Neural cell (in vitro differentiated cells): Measurements from ENCODE around the gene MLIP. TPM values are rescaled to one million over a fixed set of nuclear protein-coding genes. Genes with fewer than 3 reads are reported as not detected.
A peak's percentile ranks its signal among the peaks of the same experiment; 100 is the strongest.

Experiments used
- H2AFZ ChIP-seq: fragments of 200-600, 300-800 bp; sonication (generic), shearing (Covaris generic); 2 replicates; pipeline ENCODE4 v1.6.0; 2014; ENCODE audit warnings: low read depth, mild to moderate bottlenecking, antibody characterized with exemption, low read length, moderate library complexity
- H3F3A ChIP-seq: fragments of 200-600 bp; shearing (Covaris generic); 2 replicates; pipeline ENCODE4 v1.6.1; 2016; ENCODE audit warnings: mild to moderate bottlenecking, moderate library complexity, mixed read lengths, antibody characterized with exemption, low read length; ENCODE audit not compliant: insufficient read depth, poor library complexity, severe bottlenecking
- H3K27ac ChIP-seq: fragments of 200-600, 300-800 bp; sonication (generic), shearing (Covaris generic); 2 replicates; pipeline ENCODE4 v1.5.1; 2014; ENCODE audit warnings: mild to moderate bottlenecking, low read length, moderate library complexity
- H3K27me3 ChIP-seq: fragments of 300-800, 200-600 bp; sonication (generic), shearing (Covaris generic); 2 replicates; pipeline ENCODE4 v1.6.0; 2014; ENCODE audit warnings: mild to moderate bottlenecking, low read depth, low read length, moderate library complexity; ENCODE audit not compliant: insufficient read depth
- H3K36me3 ChIP-seq: fragments of 300-800, 200-600 bp; sonication (generic), shearing (Covaris generic); 2 replicates; pipeline ENCODE4 v1.5.1; 2014; ENCODE audit warnings: mild to moderate bottlenecking, antibody characterized with exemption, low read length, moderate library complexity; ENCODE audit not compliant: insufficient read depth
- H3K4me2 ChIP-seq: fragments of 300-800, 200-600 bp; sonication (generic), shearing (Covaris generic); 2 replicates; pipeline ENCODE4 v1.6.0; 2014; ENCODE audit warnings: mild to moderate bottlenecking, low read length
- H3K4me3 ChIP-seq: fragments of 300-800, 200-600 bp; sonication (generic), shearing (Covaris generic); 2 replicates; pipeline ENCODE4 v1.5.1; 2014; ENCODE audit warnings: mild to moderate bottlenecking, low read length, moderate library complexity
- H3K79me2 ChIP-seq: fragments of 200-600 bp; shearing (Covaris generic); replicated peaks from 2 replicates; pipeline ENCODE4 v1.6.0; 2014; ENCODE audit warnings: mild to moderate bottlenecking, low read length, moderate library complexity; ENCODE audit not compliant: insufficient read depth
- H3K9ac ChIP-seq: fragments of 300-800, 200-600 bp; sonication (generic), shearing (Covaris generic); 2 replicates; pipeline ENCODE4 v1.6.1; 2016; ENCODE audit warnings: mild to moderate bottlenecking, low read length, mixed read lengths
- H3K9me2 ChIP-seq: fragments of 200-600 bp; shearing (Covaris generic); 2 replicates; pipeline ENCODE4 v1.6.1; 2016; ENCODE audit warnings: mild to moderate bottlenecking, low read length, mixed read lengths; ENCODE audit not compliant: insufficient read depth
- H3K9me3 ChIP-seq: fragments of 200-600, 300-800 bp; sonication (generic), shearing (Covaris generic); 2 replicates; pipeline ENCODE4 v1.6.1; 2016; ENCODE audit warnings: mild to moderate bottlenecking, mixed run types, low read length, moderate library complexity, mixed read lengths
- H4K20me1 ChIP-seq: fragments of 200-600 bp; shearing (Covaris generic); 2 replicates; pipeline ENCODE4 v1.6.1; 2016; ENCODE audit warnings: mild to moderate bottlenecking, mixed run types; ENCODE audit not compliant: insufficient read depth
- CTCF ChIP-seq: fragments of 450-650 bp; IDR thresholded peaks from 2 replicates; pipeline ENCODE4 v1.5.1; 2014; ENCODE audit warnings: antibody characterized with exemption, mild to moderate bottlenecking, moderate library complexity; ENCODE audit not compliant: poor library complexity, severe bottlenecking
- EP300 ChIP-seq: fragments of 450-650 bp; conservative IDR thresholded peaks from 2 replicates; pipeline ENCODE4 v1.6.1; 2014; ENCODE audit warnings: antibody characterized with exemption, mild to moderate bottlenecking, moderate library complexity; ENCODE audit not compliant: poor library complexity, severe bottlenecking
- EZH2 ChIP-seq: fragments of 200-600, 300-800 bp; shearing (Covaris generic), sonication (generic); IDR thresholded peaks from 2 replicates; pipeline ENCODE4 v1.6.1; 2014; ENCODE audit warnings: antibody characterized with exemption, low read length, borderline replicate concordance, mild to moderate bottlenecking; ENCODE audit not compliant: insufficient read depth, poor library complexity, severe bottlenecking
- MXI1 ChIP-seq: fragments of 450-650 bp; conservative IDR thresholded peaks from 2 replicates; pipeline ENCODE4 v1.6.1; 2014; ENCODE audit warnings: antibody characterized with exemption, mild to moderate bottlenecking; ENCODE audit not compliant: poor library complexity, severe bottlenecking
- POLR2AphosphoS5 ChIP-seq: IDR thresholded peaks from 2 replicates; pipeline ENCODE4 v1.6.1; 2012
- RAD21 ChIP-seq: fragments of 450-650 bp; conservative IDR thresholded peaks from 2 replicates; pipeline ENCODE4 v1.6.1; 2014; ENCODE audit warnings: antibody characterized with exemption, mild to moderate bottlenecking, moderate library complexity
- REST ChIP-seq: IDR thresholded peaks from 2 replicates; pipeline ENCODE4 v1.6.1; 2012; ENCODE audit warnings: borderline replicate concordance
- SMC3 ChIP-seq: fragments of 450-650 bp; conservative IDR thresholded peaks from 2 replicates; pipeline ENCODE4 v1.6.1; 2014; ENCODE audit warnings: antibody characterized with exemption, mild to moderate bottlenecking, moderate library complexity; ENCODE audit not compliant: poor library complexity
- TAF1 ChIP-seq: IDR thresholded peaks from 2 replicates; pipeline ENCODE4 v1.6.1; 2012; ENCODE audit warnings: low read depth
- polyA plus RNA-seq: library from polyadenylated mRNA; depleted of rRNA; stranded (reverse); fragments of >200 nt; gene quantifications from 2 replicates; pipeline ENCODE4 v1.2.3, GENCODE V29; 2014

MLIP gene
- polyA plus RNA-seq, 1 donor from 2014 or later, result not detected

GRCh38 chr6:54194067-54194466 lies 82.8 kb downstream of the MLIP start:
- TF ChIP-seq EP300, result no peak
- Histone ChIP-seq H3K27ac (peak overlapping the region; percentile 63), H3K9ac (no peak overlapping the region), H3K79me2 (no peaks in the 10 kb centered on the region), H3K9me3 (no peaks in the 10 kb centered on the region), H4K20me1 (no peaks in the 10 kb centered on the region), H3F3A (no peaks in the 10 kb centered on the region), H3K9me2 (no peaks in the 10 kb centered on the region), H3K27me3 (no peaks in the 10 kb centered on the region), H3K4me2 (no peak overlapping the region), H3K4me3 (no peak overlapping the region), H2AFZ (no peak overlapping the region), H3K36me3 (no peaks in the 10 kb centered on the region)

DNA sequence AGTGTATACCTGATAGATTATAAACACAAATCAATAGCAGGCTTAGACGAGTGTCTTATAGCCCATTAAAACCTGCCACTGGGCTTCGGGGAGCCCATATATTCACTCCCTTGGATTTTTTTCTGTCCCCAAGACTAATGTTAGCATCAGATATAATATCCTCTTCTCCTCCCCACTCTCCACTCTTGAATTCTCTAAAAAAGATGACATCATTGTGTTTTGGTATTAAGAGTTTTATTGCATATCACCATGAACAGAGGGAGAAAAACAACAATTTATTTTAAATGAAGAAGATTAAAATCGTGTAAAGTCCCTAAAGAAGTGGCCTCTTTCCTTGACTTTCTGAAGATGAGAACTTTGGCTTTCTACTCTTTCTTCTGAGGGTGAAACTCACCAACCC lies 84.4 kb downstream of the MLIP start:
- no peaks in the 10 kb centered on the region for H3K9me2 ChIP-seq
- H3K9ac ChIP-seq, result no peak overlapping the region
- no peaks in the 10 kb centered on the region for H3K79me2 ChIP-seq
- no peaks in the 10 kb centered on the region for H4K20me1 ChIP-seq
- H3F3A ChIP-seq, result no peaks in the 10 kb centered on the region
- TF ChIP-seq CTCF, result no peak
- TF ChIP-seq MXI1, result no peak
- no peak for TF ChIP-seq TAF1
- TF ChIP-seq EP300, result no peak
- TF ChIP-seq RAD21, result no peak
- no peak for TF ChIP-seq REST
- TF ChIP-seq SMC3, result no peak
- TF ChIP-seq POLR2AphosphoS5, result no peak
- TF ChIP-seq EZH2, result no peak
- H3K9me3 ChIP-seq, result no peaks in the 10 kb centered on the region
- no peak overlapping the region for H3K4me2 ChIP-seq
- H3K4me3 ChIP-seq, result no peak overlapping the region
- H3K27me3 ChIP-seq, result no peaks in the 10 kb centered on the region
- H3K36me3 ChIP-seq, result no peaks in the 10 kb centered on the region
- no peak overlapping the region for H3K27ac ChIP-seq
- no peak overlapping the region for H2AFZ ChIP-seq

DNA sequence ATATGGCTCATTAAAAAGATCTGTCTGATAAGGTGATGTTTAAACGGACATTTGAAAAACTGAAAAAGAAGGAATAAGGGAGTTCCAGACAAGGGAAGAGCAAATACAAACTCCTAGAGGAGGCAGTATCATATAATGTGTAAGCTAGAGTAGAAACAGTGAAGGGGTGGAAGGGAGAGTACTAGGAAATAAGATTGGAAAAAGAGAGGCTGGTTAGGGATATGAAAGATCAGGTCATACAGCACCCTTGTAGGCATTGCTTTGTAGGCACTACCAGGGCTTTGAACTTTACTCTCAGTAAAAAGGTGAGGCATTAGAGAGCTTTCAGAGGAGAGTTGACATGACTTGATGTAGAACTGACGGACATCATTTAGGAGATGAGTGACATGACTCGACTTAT lies 85.7 kb downstream of the MLIP start:
- H3F3A ChIP-seq, result no peaks in the 10 kb centered on the region
- H3K4me2 ChIP-seq, result no peak overlapping the region
- no peaks in the 10 kb centered on the region for H3K79me2 ChIP-seq
- no peak overlapping the region for H3K4me3 ChIP-seq
- no peaks in the 10 kb centered on the region for H3K9me3 ChIP-seq
- H4K20me1 ChIP-seq, result no peaks in the 10 kb centered on the region
- no peak overlapping the region for H2AFZ ChIP-seq
- H3K9me2 ChIP-seq, result no peaks in the 10 kb centered on the region
- H3K9ac ChIP-seq, result no peak overlapping the region
- H3K27ac ChIP-seq, result no peak overlapping the region
- H3K27me3 ChIP-seq, result no peaks in the 10 kb centered on the region
- TF ChIP-seq POLR2AphosphoS5, result no peak
- H3K36me3 ChIP-seq, result no peaks in the 10 kb centered on the region
